Activated T-cell treated with anti-CD3 and anti-CD28 coated beads for 1 hour (primary cell): ENCODE results near the gene ZNF121.

ENCODE experiments used
- DNase-seq: peaks from one replicate; pipeline ENCODE4 v3.0.0-alpha.2; 2020; ENCODE audit warnings: low read depth

ZNF121 gene

GRCh38 chr19:9538183-9539058 is 45.9 kb downstream of the ZNF121 start, which contains the start of gene ZNF426:
Gene ZNF426 (minus strand): TSS chr19:9538645. CDS start chr19:9536232, 2,413 bp downstream.
- DNase-seq: peak; percentile 73

GRCh38 chr19:9535934-9536333 is 48.4 kb downstream of the ZNF121 start:
- no peak for DNase-seq

DNA sequence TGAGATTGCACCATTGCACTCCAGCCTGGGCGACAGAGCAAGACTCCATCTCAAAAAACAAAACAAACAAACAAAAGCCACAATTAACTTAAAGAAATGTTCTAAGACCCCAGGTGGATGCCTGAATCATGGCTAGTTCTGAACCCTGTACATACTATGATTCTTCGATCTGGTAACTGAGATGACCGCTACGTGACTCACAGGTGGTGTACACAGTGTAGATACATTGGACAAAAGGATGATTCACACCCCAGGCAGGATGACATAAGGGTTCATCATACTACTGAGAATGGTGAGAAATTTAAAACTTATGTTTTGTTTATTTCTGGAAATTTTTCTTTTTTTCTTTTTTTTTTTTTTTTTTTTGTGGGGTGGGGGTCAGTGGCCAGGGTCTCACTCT is 52.4 kb downstream of the ZNF121 start:
- DNase-seq: no peak

DNA sequence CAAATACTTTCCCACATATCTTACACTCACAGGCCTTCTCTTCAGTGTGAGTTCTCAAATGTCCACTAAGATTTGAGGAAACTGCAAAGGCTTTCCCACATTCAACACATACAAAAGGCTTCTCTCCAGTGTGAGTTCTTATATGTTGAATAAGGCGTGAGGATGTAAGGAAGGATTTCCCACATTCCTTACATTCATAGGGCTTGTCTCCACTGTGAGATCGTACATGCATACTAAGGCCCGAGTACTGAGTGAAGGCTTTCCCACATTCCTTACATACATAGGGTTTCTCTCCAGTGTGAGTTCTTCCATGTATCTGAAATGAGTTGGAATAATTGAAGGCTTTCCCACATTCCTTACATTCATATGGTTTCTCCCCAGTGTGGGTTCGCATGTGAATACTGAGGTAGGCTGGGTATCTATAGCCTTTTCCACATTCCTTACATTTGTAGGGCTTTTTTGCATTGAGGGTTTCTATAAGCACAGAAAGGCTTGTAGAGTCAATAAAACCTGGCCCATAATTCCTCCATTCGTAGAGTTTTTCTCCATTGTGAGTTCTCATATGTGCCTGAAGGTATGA is 55.5 kb downstream of the ZNF121 start:
- DNase-seq: no peak

GRCh38 chr19:9523885-9524474 is 60.3 kb downstream of the ZNF121 start:
- no peak for DNase-seq
